Ovary (tissue), 9 donors: ENCODE data around the gene INSR. TPM values are rescaled to one million over a fixed set of nuclear protein-coding genes. Genes with fewer than 3 reads are reported as not detected.
"Not testable (repeated sequence)": the region's sequence is repeated elsewhere in the genome, so short reads cannot be mapped to it uniquely, and the experiment has no call there.

Source experiments
- DNase-seq, 5 donors: peaks; one replicate each; pipeline ENCODE4 v3.0.0-alpha.2; 2019 to 2020
- H3K27ac ChIP-seq, 2 donors: fragments of 200-600 bp; one replicate each; pipeline versions ENCODE4 v1.5.1 to v1.8.0; 2019 to 2022
- H3K27me3 ChIP-seq: fragments of 200-600 bp; one replicate; pipeline ENCODE4 v1.8.0; 2022
- H3K36me3 ChIP-seq: fragments of 200-600 bp; sonication (generic); one replicate; pipeline ENCODE4 v1.5.1; 2019
- H3K4me1 ChIP-seq: one replicate; pipeline ENCODE4 v1.8.1; 2013; ENCODE audit warnings: mild to moderate bottlenecking, moderate library complexity; ENCODE audit not compliant: insufficient read depth
- H3K4me3 ChIP-seq: fragments of 200-600 bp; sonication (generic); one replicate; pipeline ENCODE4 v1.5.1; 2017
- H3K9me3 ChIP-seq, 2 donors: fragments of 200-600 bp in 1 of 2; sonication (generic) in 1 of 2; one replicate each; pipeline versions ENCODE4 v1.5.1 to v1.8.1; 2013 to 2019; ENCODE audit warnings: mild to moderate bottlenecking in 1 of 2, moderate library complexity in 1 of 2
- EP300 ChIP-seq: sonication (generic); formaldehyde crosslinking; IDR thresholded peaks from one replicate; pipeline ENCODE4 v1.6.1; 2017; ENCODE audit warnings: antibody characterized with exemption
- POLR2A ChIP-seq: fragments of 450-650 bp; IDR thresholded peaks from one replicate; pipeline ENCODE4 v1.6.1; 2017; ENCODE audit warnings: antibody characterized with exemption, mild to moderate bottlenecking, moderate library complexity
- WGBS, 3 donors: extraction: QIAGEN DNeasy Blood & Tissue Kit in 1 of 3; methylation state at CpG; one replicate each; pipeline versions ENCODE4 v1.1.5 to v1.1.7; 2013 to 2017; 5-methylcytosine and 5-hydroxymethylcytosine counted together
- intact Hi-C, 4 donors: fragments of 100-400 bp; cut with DNase I; formaldehyde crosslinking; loops; one replicate each; pipeline versions ENCODE4 v1.11.0 to v1.15.1; 2022 to 2023
- polyA plus RNA-seq, 2 donors: library from polyadenylated mRNA; stranded (reverse); fragments of 200-250 nt in 1 of 2; fragments of 350-450 nt in 1 of 2; fragmentation: Illumina TruSeq in 1 of 2; extraction: RNeasy Lipid Tissue Mini Kit (QIAGEN cat#74804) in 1 of 2; gene quantifications; one replicate each; pipeline ENCODE4 v1.2.3, GENCODE V29; 2013 to 2014
- total RNA-seq, 7 donors: library from RNA; depleted of rRNA in 2 of 7; stranded (reverse); fragments of >200 nt in 2 of 7; fragmentation: NEBNext Ultra II Directional in 3 of 7; extraction: Animal tissue kit (Norgen Biotek cat#: 25700) in 3 of 7; gene quantifications; one replicate each; pipeline versions ENCODE4 v1.1.0 to v1.2.4, GENCODE V29; 2016 to 2023
- TF ChIP-seq, protein P1 (sequence below), 3 donors: fragments of 450-650 bp in 2 of 3; fragments of 200-600 bp in 1 of 3; IDR thresholded peaks; one replicate each; pipeline versions ENCODE4 v1.5.1 to v1.8.0; 2016 to 2022; ENCODE audit warnings: antibody characterized with exemption in 3 of 3, mild to moderate bottlenecking in 1 of 3
- donor health status: DM: no; HTN: no; CAD: no; lungs with moderate emphysema.
- donor health status: DM: no; HTN: no; CAD: no.
- donor health status: Bipolar disorder and iron deficiency.
- donor health status: DM: yes; HTN: yes; CAD: no.
- donor health status: DM: no; HTN: no; CAD: no.
- donor health status: DM: yes; HTN: yes; CAD: no.

The INSR gene
- total and polyA plus RNA-seq, 9 donors: 30.2 to 203 (median 93.3) TPM

DNA sequence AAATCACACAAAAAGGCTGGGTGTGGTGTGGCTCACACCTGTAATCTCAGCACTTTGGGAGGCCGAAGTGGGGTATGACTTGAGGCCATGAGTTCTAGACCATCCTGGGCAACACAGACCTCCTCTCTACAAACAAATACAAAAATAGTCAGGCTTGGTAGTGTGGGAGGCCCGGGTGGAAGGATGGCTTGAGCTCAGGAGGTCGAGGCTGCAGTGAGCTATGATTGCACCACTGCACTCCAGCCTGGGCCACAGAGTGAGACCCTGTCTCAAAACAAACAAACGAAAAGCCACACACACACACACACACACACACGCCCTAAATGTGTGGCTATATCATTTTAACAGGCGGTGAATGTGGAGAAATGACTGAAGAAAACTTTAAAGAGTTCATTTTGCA is 225.6 kb downstream of the INSR start:
- Histone ChIP-seq H3K4me1 (peaks cover 2% of the 10 kb centered on the region), H3K4me3 (no peak overlapping the region), H3K27ac (no peak overlapping the region), H3K9me3 (no peaks in the 10 kb centered on the region), H3K36me3 (no peaks in the 10 kb centered on the region), H3K27me3 (no peaks in the 10 kb centered on the region)
- WGBS, 3 donors: 68 to 83% (median 72%) methylated on average over 6 of the region's 6 CpGs
- intact Hi-C loops: no loop called here
- DNase-seq: no peak
- TF ChIP-seq, protein P1, sequence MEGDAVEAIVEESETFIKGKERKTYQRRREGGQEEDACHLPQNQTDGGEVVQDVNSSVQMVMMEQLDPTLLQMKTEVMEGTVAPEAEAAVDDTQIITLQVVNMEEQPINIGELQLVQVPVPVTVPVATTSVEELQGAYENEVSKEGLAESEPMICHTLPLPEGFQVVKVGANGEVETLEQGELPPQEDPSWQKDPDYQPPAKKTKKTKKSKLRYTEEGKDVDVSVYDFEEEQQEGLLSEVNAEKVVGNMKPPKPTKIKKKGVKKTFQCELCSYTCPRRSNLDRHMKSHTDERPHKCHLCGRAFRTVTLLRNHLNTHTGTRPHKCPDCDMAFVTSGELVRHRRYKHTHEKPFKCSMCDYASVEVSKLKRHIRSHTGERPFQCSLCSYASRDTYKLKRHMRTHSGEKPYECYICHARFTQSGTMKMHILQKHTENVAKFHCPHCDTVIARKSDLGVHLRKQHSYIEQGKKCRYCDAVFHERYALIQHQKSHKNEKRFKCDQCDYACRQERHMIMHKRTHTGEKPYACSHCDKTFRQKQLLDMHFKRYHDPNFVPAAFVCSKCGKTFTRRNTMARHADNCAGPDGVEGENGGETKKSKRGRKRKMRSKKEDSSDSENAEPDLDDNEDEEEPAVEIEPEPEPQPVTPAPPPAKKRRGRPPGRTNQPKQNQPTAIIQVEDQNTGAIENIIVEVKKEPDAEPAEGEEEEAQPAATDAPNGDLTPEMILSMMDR (IDR thresholded peaks at IDR 0.05): no peak
- no peak for TF ChIP-seq POLR2A
- TF ChIP-seq EP300: no peak

DNA sequence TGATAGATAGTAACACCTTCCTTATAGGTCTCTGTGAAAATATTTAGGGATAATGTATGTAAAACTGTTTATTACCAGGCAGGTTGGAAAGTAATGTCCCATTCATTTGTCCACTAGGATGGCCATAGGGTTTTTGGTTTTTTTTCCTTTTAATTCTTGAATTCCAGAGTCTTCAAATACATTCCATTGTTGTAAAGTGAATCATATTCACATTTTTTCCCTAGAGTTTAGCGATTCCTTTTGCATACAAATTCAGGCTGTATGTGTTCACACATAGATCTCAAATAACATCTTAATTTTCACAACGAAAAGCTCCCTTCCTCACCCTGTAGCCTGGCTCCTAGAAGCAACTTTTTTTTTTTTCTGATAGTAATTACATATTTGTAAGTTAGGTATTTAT is 226.5 kb downstream of the INSR start:
- H3K27me3 ChIP-seq: no peaks in the 10 kb centered on the region
- H3K4me3 ChIP-seq: no peak overlapping the region
- no peaks in the 10 kb centered on the region for H3K36me3 ChIP-seq
- DNase-seq: no peak
- WGBS, 3 donors: 45 to 57% (median 53%) methylated on average over 2 of the region's 2 CpGs
- peaks cover 2% of the 10 kb centered on the region for H3K4me1 ChIP-seq
- H3K27ac ChIP-seq: no peak overlapping the region
- no peaks in the 10 kb centered on the region for H3K9me3 ChIP-seq
- TF ChIP-seq, protein P1 (IDR thresholded peaks at IDR 0.05): no peak
- TF ChIP-seq EP300 (no peak), POLR2A (no peak)
- intact Hi-C loops: no loop called here

DNA sequence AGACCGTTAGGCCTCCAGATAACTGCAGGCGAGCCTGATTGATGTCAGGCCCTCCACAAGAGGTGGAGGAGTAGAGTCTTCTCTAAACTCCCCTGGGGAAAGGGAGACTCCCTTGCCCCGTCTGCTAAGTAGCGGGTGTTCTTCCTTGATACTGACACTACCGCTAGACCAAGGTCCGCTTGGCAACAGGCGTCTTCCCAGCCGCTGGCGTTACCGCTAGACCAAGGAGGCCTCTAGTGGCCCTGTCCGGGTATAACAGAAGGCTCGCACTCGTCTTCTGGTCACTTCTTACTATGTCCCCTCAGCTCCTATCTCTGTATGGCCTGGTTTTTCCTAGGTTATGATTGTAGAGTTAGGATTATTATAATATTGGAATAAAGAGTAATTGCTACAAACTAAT is 227.1 kb downstream of the INSR start:
- H3K27ac ChIP-seq, H3K4me3 ChIP-seq, DNase-seq, H3K9me3 ChIP-seq, H3K36me3 ChIP-seq, H3K27me3 ChIP-seq, H3K4me1 ChIP-seq, intact Hi-C loops: not testable (repeated sequence)
- 34 to 40% (median 40%) methylated on average over 13 of the region's 13 CpGs for WGBS, 3 donors

DNA sequence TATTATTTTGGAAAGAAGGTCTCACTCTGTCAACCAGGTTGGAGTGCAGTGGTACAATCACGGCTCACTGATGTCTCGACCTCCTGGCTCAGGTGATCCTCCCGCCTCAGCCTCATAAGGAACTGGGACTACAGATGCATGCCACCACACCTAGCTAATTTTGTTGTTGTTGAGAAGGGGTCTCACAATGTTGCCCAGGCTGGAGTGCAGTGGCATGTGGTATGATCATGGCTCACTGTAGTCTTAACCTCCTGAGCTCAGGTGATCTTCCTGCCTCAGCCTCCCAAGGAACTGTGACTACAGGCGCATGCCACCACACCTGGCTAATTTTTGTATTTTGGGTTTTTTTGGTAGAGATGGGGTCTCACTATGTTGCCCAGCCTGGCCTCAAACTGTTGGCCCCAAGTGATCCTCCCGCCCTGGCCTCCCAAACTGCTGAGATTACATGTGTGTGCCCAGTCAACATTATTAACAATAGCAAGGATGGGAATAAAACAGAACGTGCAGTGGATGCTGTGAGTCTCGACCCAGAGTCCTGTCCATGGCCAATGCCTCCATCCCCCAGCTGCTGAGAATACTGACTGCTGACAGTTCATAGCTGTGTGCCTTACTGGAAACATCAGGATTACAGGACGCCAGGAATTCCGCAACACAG is 230.3 kb downstream of the INSR start:
- Histone ChIP-seq H3K36me3 (no peaks in the 10 kb centered on the region), H3K4me1 (no peaks in the 10 kb centered on the region), H3K27me3 (no peaks in the 10 kb centered on the region), H3K4me3 (no peak overlapping the region), H3K27ac (no peak overlapping the region), H3K9me3 (no peaks in the 10 kb centered on the region)
- intact Hi-C loops: no loop called here
- no peak for TF ChIP-seq POLR2A
- no peak for DNase-seq
- 85 to 89% (median 88%) methylated on average over 9 of the region's 9 CpGs for WGBS, 3 donors

DNA sequence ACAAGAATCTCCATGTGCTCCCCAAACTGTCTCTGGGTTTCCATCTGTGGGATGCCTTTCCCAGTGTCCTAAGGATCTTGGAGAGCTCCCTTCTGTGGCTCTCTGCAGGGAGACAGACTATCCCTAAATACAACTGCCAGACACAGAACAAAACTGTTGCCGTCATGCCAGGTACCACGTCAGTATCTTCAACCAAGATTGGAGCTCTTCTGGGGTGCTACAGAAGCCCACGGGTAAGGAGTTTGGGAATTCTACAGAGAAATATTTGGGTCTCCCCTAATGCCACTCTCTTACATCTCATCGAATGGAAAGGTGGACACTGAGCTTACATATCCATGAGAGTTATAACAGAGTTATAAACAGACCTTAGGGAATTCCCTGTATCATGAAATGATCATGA is 230.9 kb downstream of the INSR start:
- H3K36me3 ChIP-seq: no peaks in the 10 kb centered on the region
- WGBS, 3 donors: 64 to 72% (median 64%) methylated on average over 4 of the region's 4 CpGs
- no peaks in the 10 kb centered on the region for H3K9me3 ChIP-seq
- H3K4me3 ChIP-seq: no peak overlapping the region
- intact Hi-C loops: no loop called here
- H3K4me1 ChIP-seq: no peaks in the 10 kb centered on the region
- no peak for DNase-seq
- H3K27me3 ChIP-seq: no peaks in the 10 kb centered on the region
- TF ChIP-seq POLR2A: no peak
- TF ChIP-seq, protein P1 (IDR thresholded peaks at IDR 0.05): no peak
- TF ChIP-seq EP300: no peak
- H3K27ac ChIP-seq: no peak overlapping the region

Other genes with a start within 250 kb of the INSR start
- gene MBD3L2, start 245.1 kb downstream of the INSR start, total RNA-seq: not detected
- gene MBD3L2, start 245.1 kb downstream of the INSR start, polyA plus RNA-seq: not detected
- gene MBD3L3, start 235.7 kb downstream of the INSR start, total RNA-seq: not detected
- gene MBD3L3, start 235.7 kb downstream of the INSR start, polyA plus RNA-seq: not detected
- gene ZNF557, start 224.7 kb downstream of the INSR start, total RNA-seq: 10 to 100 TPM in 6 of 7 donors, 1 to 10 TPM in 1; 7.0 to 14.6 (median 12.3) TPM
- 1 to 10 TPM; 2.9 to 3.9 TPM for gene ZNF557, start 224.7 kb downstream of the INSR start, polyA plus RNA-seq
- gene ARHGEF18, start 54.5 kb upstream of the INSR start, total RNA-seq: 10 to 100 TPM; 16.0 to 31.6 (median 25.1) TPM
- gene ARHGEF18, start 54.5 kb upstream of the INSR start, polyA plus RNA-seq: 10 to 100 TPM in 1 of 2 donors, 1 to 10 TPM in 1; 2.5 to 15.3 TPM
- 1 to 10 TPM; 2.8 to 5.1 (median 3.7) TPM for gene PEX11G, start 194.6 kb upstream of the INSR start, total RNA-seq
- gene PEX11G, start 194.6 kb upstream of the INSR start, polyA plus RNA-seq: 1 to 10 TPM in 1 of 2 donors, under 1 TPM in 1; 0.40 to 6.0 TPM
- 100 to 1,000 TPM in 2 of 7 donors, 10 to 100 TPM in 5; 55.0 to 112 (median 88.2) TPM for gene ZNF358, start 221.7 kb upstream of the INSR start, total RNA-seq
- gene ZNF358, start 221.7 kb upstream of the INSR start, polyA plus RNA-seq: 10 to 100 TPM in 1 of 2 donors, 1 to 10 TPM in 1; 9.2 to 91.7 TPM
- gene MCOLN1, start 228.2 kb upstream of the INSR start, total RNA-seq: 10 to 100 TPM in 6 of 7 donors, 1 to 10 TPM in 1; 9.2 to 18.9 (median 13.6) TPM
- gene MCOLN1, start 228.2 kb upstream of the INSR start, polyA plus RNA-seq: 10 to 100 TPM in 1 of 2 donors, 1 to 10 TPM in 1; 6.1 to 20.4 TPM
- gene PNPLA6, start 241.3 kb upstream of the INSR start, total RNA-seq: 10 to 100 TPM; 31.0 to 69.1 (median 60.1) TPM
- gene PNPLA6, start 241.3 kb upstream of the INSR start, polyA plus RNA-seq: 10 to 100 TPM; 19.0 to 30.6 TPM